Progenitor cell of endocrine pancreas (in vitro differentiated cells): ENCODE results near the gene DPH5. TPM values are rescaled to one million over a fixed set of nuclear protein-coding genes. Genes with fewer than 3 reads are reported as not detected.

ENCODE experiments used
- DNase-seq: peaks from one replicate; pipeline ENCODE4 v3.0.0; 2021; ENCODE audit warnings: low spot score; ENCODE audit not compliant: unreplicated experiment
- H3K27ac Mint-ChIP-seq: 2 replicates; pipeline ENCODE4 v1.8.0; 2021; ENCODE audit warnings: mild to moderate bottlenecking, moderate library complexity, mixed read lengths
- H3K27me3 Mint-ChIP-seq: 2 replicates; pipeline ENCODE4 v1.8.0; 2021; ENCODE audit warnings: mixed read lengths
- H3K36me3 Mint-ChIP-seq: 2 replicates; pipeline ENCODE4 v1.8.0; 2022; ENCODE audit warnings: mixed read lengths; ENCODE audit not compliant: insufficient read depth
- H3K4me1 Mint-ChIP-seq: 2 replicates; pipeline ENCODE4 v1.8.0; 2021; ENCODE audit warnings: low read depth, mixed read lengths
- H3K4me3 Mint-ChIP-seq: 2 replicates; pipeline ENCODE4 v1.8.0; 2021; ENCODE audit warnings: low read depth, mild to moderate bottlenecking, moderate library complexity, mixed read lengths
- H3K9me3 Mint-ChIP-seq: 2 replicates; pipeline ENCODE4 v1.8.0; 2021; ENCODE audit warnings: low read depth, mixed read lengths
- total RNA-seq: library from RNA; stranded (reverse); gene quantifications from 2 replicates; pipeline ENCODE4 v1.2.1, GENCODE V29; 2021
- TF ChIP-seq, protein P1 (sequence below): fragments of 200-600 bp; sonication (generic); IDR thresholded peaks from one replicate; pipeline ENCODE4 v1.5.0; 2021; ENCODE audit warnings: antibody characterized with exemption, mild to moderate bottlenecking; ENCODE audit not compliant: unreplicated experiment

DPH5 gene
- total RNA-seq, 1 donor from 2014 or later: 48.2 TPM

DNA sequence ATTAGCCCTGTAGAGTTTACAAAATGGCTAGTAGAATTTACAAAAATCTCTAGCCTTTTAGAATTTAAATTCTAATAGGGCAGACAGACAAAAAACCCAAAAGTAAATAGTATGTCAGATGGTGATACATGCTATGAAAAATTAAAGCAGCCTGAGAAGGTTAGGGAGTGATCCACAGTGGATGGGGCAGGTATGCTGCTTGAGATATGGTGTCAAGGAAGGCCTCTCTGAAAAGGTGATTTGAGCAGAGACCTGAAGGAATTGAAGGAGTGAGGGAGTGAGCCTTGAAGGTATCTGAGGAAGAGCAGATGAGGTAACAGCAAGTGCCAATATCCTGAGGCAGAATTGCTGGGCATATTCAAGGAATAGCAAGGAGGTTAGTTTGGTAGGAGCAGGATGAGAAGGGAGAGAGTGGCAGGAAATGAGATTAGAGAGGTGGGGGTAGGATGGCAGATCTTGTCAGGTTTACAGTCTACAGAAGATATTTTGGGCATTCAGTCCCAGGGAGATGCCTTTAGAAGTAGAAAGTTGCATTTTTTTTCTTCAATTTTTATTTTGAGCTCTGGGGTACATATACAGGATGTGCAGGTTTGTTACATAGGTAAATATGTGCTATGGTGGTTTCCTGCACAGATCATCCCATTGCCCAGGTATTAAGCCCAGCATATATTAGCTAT is 40.8 kb upstream of the DPH5 start:
- DNase-seq: no peak
- H3K9me3 Mint-ChIP-seq: no peaks in the 10 kb centered on the region
- H3K27ac Mint-ChIP-seq: no peak overlapping the region
- TF ChIP-seq, protein P1, sequence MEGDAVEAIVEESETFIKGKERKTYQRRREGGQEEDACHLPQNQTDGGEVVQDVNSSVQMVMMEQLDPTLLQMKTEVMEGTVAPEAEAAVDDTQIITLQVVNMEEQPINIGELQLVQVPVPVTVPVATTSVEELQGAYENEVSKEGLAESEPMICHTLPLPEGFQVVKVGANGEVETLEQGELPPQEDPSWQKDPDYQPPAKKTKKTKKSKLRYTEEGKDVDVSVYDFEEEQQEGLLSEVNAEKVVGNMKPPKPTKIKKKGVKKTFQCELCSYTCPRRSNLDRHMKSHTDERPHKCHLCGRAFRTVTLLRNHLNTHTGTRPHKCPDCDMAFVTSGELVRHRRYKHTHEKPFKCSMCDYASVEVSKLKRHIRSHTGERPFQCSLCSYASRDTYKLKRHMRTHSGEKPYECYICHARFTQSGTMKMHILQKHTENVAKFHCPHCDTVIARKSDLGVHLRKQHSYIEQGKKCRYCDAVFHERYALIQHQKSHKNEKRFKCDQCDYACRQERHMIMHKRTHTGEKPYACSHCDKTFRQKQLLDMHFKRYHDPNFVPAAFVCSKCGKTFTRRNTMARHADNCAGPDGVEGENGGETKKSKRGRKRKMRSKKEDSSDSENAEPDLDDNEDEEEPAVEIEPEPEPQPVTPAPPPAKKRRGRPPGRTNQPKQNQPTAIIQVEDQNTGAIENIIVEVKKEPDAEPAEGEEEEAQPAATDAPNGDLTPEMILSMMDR: no peak
- no peaks in the 10 kb centered on the region for H3K36me3 Mint-ChIP-seq
- no peak overlapping the region for H3K4me3 Mint-ChIP-seq
- peaks cover 12% of the 10 kb centered on the region for H3K4me1 Mint-ChIP-seq
- no peaks in the 10 kb centered on the region for H3K27me3 Mint-ChIP-seq

DNA sequence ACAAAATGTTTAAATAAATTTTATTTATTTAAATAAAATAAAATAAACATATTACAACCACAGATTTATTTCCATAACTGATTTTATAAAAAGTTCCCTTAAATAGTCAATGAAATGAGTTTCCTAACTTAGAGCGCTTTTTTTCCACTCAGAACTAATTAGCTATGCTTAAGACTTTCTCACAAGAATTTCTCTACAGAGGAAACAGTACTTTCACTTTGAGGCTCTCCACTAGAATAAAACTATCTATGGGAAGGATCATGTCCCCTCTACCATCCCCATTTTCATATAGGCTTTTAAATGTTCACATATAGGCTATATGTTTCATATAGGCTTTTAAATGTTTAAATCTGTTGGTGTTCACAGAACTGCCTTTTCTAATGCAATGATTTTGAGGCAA is 40.0 kb upstream of the DPH5 start:
- H3K36me3 Mint-ChIP-seq: no peaks in the 10 kb centered on the region
- H3K9me3 Mint-ChIP-seq: no peaks in the 10 kb centered on the region
- no peak overlapping the region for H3K27ac Mint-ChIP-seq
- DNase-seq: no peak
- H3K4me1 Mint-ChIP-seq: peaks cover 11% of the 10 kb centered on the region
- TF ChIP-seq, protein P1: no peak
- H3K4me3 Mint-ChIP-seq: no peak overlapping the region
- H3K27me3 Mint-ChIP-seq: no peaks in the 10 kb centered on the region

- H3K9me3 Mint-ChIP-seq: no peaks in the 10 kb centered on the region
- TF ChIP-seq, protein P1: no peak
- no peak for DNase-seq
- H3K4me1 Mint-ChIP-seq: peaks cover 10% of the 10 kb centered on the region
- no peak overlapping the region for H3K27ac Mint-ChIP-seq
- no peak overlapping the region for H3K4me3 Mint-ChIP-seq
- no peaks in the 10 kb centered on the region for H3K36me3 Mint-ChIP-seq
- H3K27me3 Mint-ChIP-seq: no peaks in the 10 kb centered on the region
Measured at GRCh38 chr1:101064697-101065096, 39.1 kb upstream of the DPH5 start.

DNA sequence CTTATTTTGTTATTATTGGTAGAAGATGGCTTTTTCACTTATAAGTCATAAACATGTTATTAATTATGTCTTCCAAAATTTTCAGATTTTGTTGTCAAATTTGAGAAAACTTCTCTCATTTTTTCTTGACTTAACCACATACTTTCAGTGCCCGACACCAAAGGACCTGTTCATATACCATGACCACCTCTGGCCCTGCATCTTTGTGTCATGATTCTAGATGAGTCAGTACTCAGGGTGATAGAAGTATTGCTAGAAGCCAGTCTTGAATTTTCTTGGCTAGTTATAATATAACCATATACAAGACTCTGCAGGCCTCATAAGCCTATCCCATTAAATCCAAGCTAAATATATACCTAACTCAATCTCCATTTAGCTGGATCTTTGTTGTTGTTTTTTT is 35.4 kb upstream of the DPH5 start:
- DNase-seq: no peak
- H3K36me3 Mint-ChIP-seq: peaks cover 3% of the 10 kb centered on the region
- H3K4me3 Mint-ChIP-seq: no peak overlapping the region
- H3K27me3 Mint-ChIP-seq: no peaks in the 10 kb centered on the region
- H3K4me1 Mint-ChIP-seq: peaks cover 1% of the 10 kb centered on the region
- H3K9me3 Mint-ChIP-seq: no peaks in the 10 kb centered on the region
- no peak overlapping the region for H3K27ac Mint-ChIP-seq
- TF ChIP-seq, protein P1: no peak

DNA sequence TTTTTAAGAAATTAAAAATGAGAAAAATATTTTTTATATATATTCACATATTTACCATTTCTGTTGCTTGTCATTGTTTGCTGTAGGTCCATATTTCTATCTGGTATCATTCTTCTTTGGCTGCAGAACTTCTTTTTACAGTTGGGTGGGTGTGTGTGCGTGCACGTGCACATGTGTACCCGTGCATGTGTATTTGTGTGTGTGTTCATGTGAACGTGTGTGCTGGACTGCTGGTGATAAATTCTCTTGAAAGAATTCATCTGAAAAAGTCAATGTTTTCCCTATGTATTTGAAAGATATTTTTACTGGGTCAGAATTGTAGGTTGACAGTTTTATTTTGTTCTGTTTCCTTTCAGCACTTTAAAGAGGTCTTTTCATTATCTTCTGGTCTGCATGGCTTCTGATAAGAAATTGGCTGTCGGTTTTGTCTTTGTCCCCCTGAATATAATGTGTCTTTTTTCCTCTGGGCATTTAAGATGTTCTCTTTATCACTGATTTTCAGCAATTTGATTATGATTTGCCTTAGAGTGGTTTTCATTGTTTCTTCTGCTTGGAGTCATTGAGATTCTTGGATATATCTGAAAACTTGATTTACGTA is 34.5 kb upstream of the DPH5 start:
- H3K4me1 Mint-ChIP-seq: peaks cover 1% of the 10 kb centered on the region
- TF ChIP-seq, protein P1: no peak
- no peaks in the 10 kb centered on the region for H3K9me3 Mint-ChIP-seq
- no peaks in the 10 kb centered on the region for H3K27me3 Mint-ChIP-seq
- no peak for DNase-seq
- no peak overlapping the region for H3K4me3 Mint-ChIP-seq
- H3K36me3 Mint-ChIP-seq: peaks cover 3% of the 10 kb centered on the region
- peak overlapping the region; percentile 67 for H3K27ac Mint-ChIP-seq
